Measurements from ENCODE around the gene NTHL1. TPM values are rescaled to one million over a fixed set of nuclear protein-coding genes. Genes with fewer than 3 reads are reported as not detected.
A peak's percentile ranks its signal among the peaks of the same experiment; 100 is the strongest.

The NTHL1 gene
- total RNA-seq, 4 donors from 2014 or later: 3.5 to 13.6 (median 6.4) TPM

DNA sequence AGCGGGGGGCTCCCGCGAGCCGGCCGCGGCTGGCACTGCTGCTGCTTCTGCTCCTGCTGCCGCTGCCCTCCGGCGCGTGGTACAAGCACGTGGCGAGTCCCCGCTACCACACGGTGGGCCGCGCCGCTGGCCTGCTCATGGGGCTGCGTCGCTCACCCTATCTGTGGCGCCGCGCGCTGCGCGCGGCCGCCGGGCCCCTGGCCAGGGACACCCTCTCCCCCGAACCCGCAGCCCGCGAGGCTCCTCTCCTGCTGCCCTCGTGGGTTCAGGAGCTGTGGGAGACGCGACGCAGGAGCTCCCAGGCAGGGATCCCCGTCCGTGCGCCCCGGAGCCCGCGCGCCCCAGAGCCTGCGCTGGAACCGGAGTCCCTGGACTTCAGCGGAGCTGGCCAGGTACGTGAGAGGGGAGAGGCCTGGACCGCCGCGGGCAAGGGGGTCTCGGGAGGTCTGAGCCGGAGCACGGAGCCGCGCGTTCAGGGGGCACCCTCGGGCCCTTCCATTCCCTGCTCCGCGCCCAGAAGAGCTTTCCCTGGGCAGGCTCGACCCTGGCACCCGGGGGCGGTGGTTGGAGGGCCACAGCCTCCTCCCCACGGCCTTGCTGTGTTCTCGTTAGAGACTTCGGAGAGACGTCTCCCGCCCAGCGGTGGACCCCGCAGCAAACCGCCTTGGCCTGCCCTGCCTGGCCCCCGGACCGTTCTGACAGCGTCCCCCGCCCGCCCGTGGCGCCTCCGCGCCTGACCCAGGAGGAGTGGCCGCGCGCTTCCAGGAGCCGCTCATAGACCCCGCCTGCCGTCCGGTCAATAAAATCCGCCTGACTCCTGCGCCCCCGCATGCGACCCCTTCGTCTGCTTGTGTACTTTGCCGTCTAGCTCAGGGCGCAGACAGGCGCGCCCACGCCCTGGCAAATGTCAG, 27.5 kb downstream of the NTHL1 start:
- Histone ChIP-seq H3K4me3 (no peak overlapping the region), H3K27me3 (peaks cover 27 to 33% (median 31%) of the 10 kb centered on the region in 3 donors), H3K36me3 (no peaks in the 10 kb centered on the region), H3K27ac (no peak overlapping the region), H3K9me3 (no peaks in the 10 kb centered on the region), H3K4me1 (peaks cover 0 to 10% of the 10 kb centered on the region in 2 donors)
- no peak for ATAC-seq
- TF ChIP-seq, protein P1, sequence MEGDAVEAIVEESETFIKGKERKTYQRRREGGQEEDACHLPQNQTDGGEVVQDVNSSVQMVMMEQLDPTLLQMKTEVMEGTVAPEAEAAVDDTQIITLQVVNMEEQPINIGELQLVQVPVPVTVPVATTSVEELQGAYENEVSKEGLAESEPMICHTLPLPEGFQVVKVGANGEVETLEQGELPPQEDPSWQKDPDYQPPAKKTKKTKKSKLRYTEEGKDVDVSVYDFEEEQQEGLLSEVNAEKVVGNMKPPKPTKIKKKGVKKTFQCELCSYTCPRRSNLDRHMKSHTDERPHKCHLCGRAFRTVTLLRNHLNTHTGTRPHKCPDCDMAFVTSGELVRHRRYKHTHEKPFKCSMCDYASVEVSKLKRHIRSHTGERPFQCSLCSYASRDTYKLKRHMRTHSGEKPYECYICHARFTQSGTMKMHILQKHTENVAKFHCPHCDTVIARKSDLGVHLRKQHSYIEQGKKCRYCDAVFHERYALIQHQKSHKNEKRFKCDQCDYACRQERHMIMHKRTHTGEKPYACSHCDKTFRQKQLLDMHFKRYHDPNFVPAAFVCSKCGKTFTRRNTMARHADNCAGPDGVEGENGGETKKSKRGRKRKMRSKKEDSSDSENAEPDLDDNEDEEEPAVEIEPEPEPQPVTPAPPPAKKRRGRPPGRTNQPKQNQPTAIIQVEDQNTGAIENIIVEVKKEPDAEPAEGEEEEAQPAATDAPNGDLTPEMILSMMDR (IDR thresholded peaks at IDR 0.05 in 4 of 5, conservative IDR thresholded peaks at IDR 0.05 in 1 of 5): no peak
- no peak for TF ChIP-seq POLR2A (IDR thresholded peaks at IDR 0.05)
- DNase-seq: no peak
- intact Hi-C loops (cut with DNase I; ENCODE audit: low total_unique reads) (no loop called here), in situ Hi-C loops (cut with MboI; ENCODE audit: low sequenced_read_pairs in 4 of 4) (loop anchor here in 2 of 4 donors (5.0 to 10.0 kb wide), 2 partner anchors 122 to 125 kb away; partner anchors contain the start of gene RAB26 (in 1 of the 2))

DNA sequence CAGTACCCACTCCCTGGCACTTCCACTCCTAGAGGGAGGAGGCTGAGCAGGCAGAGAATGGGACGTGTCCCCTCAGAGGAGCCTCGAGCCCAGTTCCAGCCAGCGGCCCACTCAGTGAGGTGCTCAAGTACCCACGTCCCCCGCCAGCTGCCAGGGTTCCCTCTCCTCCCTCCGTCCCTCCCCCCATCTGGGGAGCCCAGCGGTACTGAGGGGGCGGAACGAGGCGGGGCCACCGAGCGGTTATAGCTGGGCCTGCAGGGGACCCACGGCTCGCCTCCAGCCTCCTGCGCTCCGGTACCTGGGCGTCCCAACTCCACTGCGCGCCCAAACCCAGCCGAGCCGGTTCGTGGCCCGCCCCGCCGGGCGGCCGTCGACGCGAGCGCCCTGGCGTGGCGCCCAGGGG, 28.1 kb downstream of the NTHL1 start, which contains the start of gene NPW:
TSS of gene NPW (plus strand) at position 268 of the 403 bp plus-strand sequence.
- Histone ChIP-seq H3K36me3 (no peaks in the 10 kb centered on the region), H3K4me1 (peaks cover 0 to 10% of the 10 kb centered on the region in 2 donors), H3K9me3 (no peaks in the 10 kb centered on the region), H3K27ac (no peak within 1 kb of the TSS), H3K4me3 (no peak within 1 kb of the TSS), H3K27me3 (peaks cover 27 to 33% (median 31%) of the 10 kb centered on the region in 3 donors)
- in situ Hi-C loops (cut with MboI; ENCODE audit: low sequenced_read_pairs in 4 of 4): loop anchor here in 1 of 4 donors (10.0 kb wide), 1 partner anchor 125 kb away; the partner anchor contains the start of gene RAB26
- ATAC-seq (no peak), DNase-seq (no peak)
- TF ChIP-seq POLR2A (IDR thresholded peaks at IDR 0.05): no peak
- TF ChIP-seq, protein P1 (IDR thresholded peaks at IDR 0.05 in 4 of 5, conservative IDR thresholded peaks at IDR 0.05 in 1 of 5): no peak
- intact Hi-C loops (cut with DNase I; ENCODE audit: low total_unique reads): no loop called here

DNA sequence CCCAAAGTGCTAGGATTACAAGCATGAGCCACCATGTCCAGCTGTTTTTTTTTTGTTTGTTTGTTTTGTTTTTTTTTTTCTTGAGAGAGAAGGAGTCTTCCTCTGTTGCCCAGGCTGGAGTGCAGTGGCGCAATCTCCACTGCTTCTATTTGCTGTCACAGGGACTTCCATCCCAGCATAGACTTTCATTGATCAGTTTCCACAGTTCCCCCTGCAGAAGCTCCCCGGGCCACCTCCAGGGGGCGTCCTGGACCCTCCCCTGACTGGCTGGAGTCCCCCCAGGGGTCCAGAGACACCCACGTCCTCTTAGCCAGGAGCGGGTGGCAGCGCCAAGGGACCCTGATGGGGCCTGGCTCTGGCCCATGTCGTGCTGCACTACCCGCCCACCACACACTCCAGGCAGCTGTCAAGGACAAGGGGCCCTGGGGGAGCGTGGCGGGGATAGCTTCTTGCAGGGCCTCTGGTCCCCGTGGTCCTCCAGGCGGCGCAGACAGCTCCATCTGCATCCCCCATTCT, 31.2 kb downstream of the NTHL1 start:
- intact Hi-C loops (cut with DNase I; ENCODE audit: low total_unique reads) (no loop called here), in situ Hi-C loops (cut with MboI; ENCODE audit: low sequenced_read_pairs in 4 of 4) (loop anchor here in 1 of 4 donors (10.0 kb wide), 1 partner anchor 128 kb away; the partner anchor contains the start of gene RAB26)
- DNase-seq (no peak), ATAC-seq (no peak)
- Histone ChIP-seq H3K4me1 (peaks cover 0 to 6% of the 10 kb centered on the region in 2 donors), H3K27ac (no peak overlapping the region), H3K36me3 (no peaks in the 10 kb centered on the region), H3K4me3 (no peak overlapping the region), H3K27me3 (peaks cover 23 to 27% (median 27%) of the 10 kb centered on the region in 3 donors), H3K9me3 (no peaks in the 10 kb centered on the region)
- TF ChIP-seq POLR2A (IDR thresholded peaks at IDR 0.05): no peak
- TF ChIP-seq, protein P1 (IDR thresholded peaks at IDR 0.05 in 4 of 5, conservative IDR thresholded peaks at IDR 0.05 in 1 of 5): peak in 2 of 5 experiments; percentile 8 to 32

DNA sequence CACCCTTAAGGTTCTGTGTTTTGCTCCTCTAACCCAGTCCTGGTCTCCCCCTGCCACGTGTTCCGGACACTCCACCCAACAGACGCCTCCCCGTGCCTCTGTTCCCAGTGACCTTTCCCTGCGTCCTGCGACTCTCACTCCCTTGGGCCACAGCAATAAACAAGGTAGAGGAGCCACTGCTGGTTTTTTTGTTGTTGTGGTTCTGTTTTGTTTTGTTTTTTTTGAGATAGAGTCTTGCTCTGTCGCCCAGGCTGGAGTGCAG, 31.8 kb downstream of the NTHL1 start:
- Histone ChIP-seq H3K4me3 (no peak overlapping the region), H3K9me3 (no peaks in the 10 kb centered on the region), H3K27ac (no peak overlapping the region), H3K27me3 (peaks cover 18 to 23% (median 21%) of the 10 kb centered on the region in 3 donors), H3K4me1 (peaks cover 0 to 6% of the 10 kb centered on the region in 2 donors), H3K36me3 (no peaks in the 10 kb centered on the region)
- in situ Hi-C loops (cut with MboI; ENCODE audit: low sequenced_read_pairs in 4 of 4) (loop anchor here in 1 of 4 donors (10.0 kb wide), 1 partner anchor 129 kb away; the partner anchor contains the start of gene RAB26), intact Hi-C loops (cut with DNase I; ENCODE audit: low total_unique reads) (no loop called here)
- no peak for ATAC-seq
- DNase-seq: no peak
- no peak for TF ChIP-seq POLR2A (IDR thresholded peaks at IDR 0.05)
- TF ChIP-seq, protein P1 (IDR thresholded peaks at IDR 0.05 in 4 of 5, conservative IDR thresholded peaks at IDR 0.05 in 1 of 5): no peak

All from gastrocnemius medialis (tissue), 4 donors.